Left renal pelvis (tissue), 4 donors: ENCODE results near the gene RABAC1. TPM values are rescaled to one million over a fixed set of nuclear protein-coding genes. Genes with fewer than 3 reads are reported as not detected.

Experiments
- polyA plus RNA-seq, 4 donors: library from polyadenylated mRNA; unstranded; fragments of 120-200 nt; gene quantifications; one replicate each; pipeline ENCODE4 v1.2.1, GENCODE V29; 2013; ENCODE audit not compliant: insufficient read length in 4 of 4

RABAC1 gene
- polyA plus RNA-seq, 4 donors, result 58.5 to 87.5 (median 69.5) TPM

Other genes starting within 250 kb of the RABAC1 start
- under 1 TPM in 3 of 4 donors, not detected in 1; 0.11 to 0.26 (median 0.18) TPM for gene CEACAM6, start 203.8 kb downstream of the RABAC1 start, polyA plus RNA-seq
- under 1 TPM in 1 of 4 donors, not detected in 3; 0.22 TPM for gene CEACAM3, start 162.7 kb downstream of the RABAC1 start, polyA plus RNA-seq
- not detected for gene LYPD4, start 114.6 kb downstream of the RABAC1 start, polyA plus RNA-seq
- gene DMRTC2, start 114.3 kb downstream of the RABAC1 start, polyA plus RNA-seq, result not detected
- 1,000 to 10,000 TPM; 1,157 to 1,791 (median 1,238) TPM for gene RPS19, start 99.1 kb downstream of the RABAC1 start, polyA plus RNA-seq
- 1 to 10 TPM in 2 of 4 donors, under 1 TPM in 2; 0.62 to 2.3 (median 0.94) TPM for gene CD79A, start 82.0 kb downstream of the RABAC1 start, polyA plus RNA-seq
- 10 to 100 TPM; 38.2 to 63.3 (median 45.9) TPM for gene ARHGEF1, start 76.1 kb downstream of the RABAC1 start, polyA plus RNA-seq
- gene ERFL, start 30.9 kb downstream of the RABAC1 start, polyA plus RNA-seq, result under 1 TPM in 3 of 4 donors, not detected in 1; 0.14 to 0.27 (median 0.16) TPM
- gene ATP1A3, start 34.9 kb upstream of the RABAC1 start, polyA plus RNA-seq, result under 1 TPM in 3 of 4 donors, not detected in 1; 0.26 to 0.69 (median 0.60) TPM
- gene GRIK5, start 110.9 kb upstream of the RABAC1 start, polyA plus RNA-seq, result 10 to 100 TPM; 18.3 to 30.7 (median 21.4) TPM
- 10 to 100 TPM; 12.4 to 16.9 (median 12.9) TPM for gene ZNF574, start 116.8 kb upstream of the RABAC1 start, polyA plus RNA-seq
- 1 to 10 TPM in 3 of 4 donors, under 1 TPM in 1; 0.69 to 1.7 (median 1.2) TPM for gene POU2F2, start 173.1 kb upstream of the RABAC1 start, polyA plus RNA-seq